Stimulated activated CD4-positive, alpha-beta T cell treated with anti-CD3 and anti-CD28 coated beads, TNF-alpha, amount 100 ng/mL, for 24 hours (primary cell): ENCODE measurements around the gene MARCHF2.

Source experiments
- DNase-seq, 3 experiments: peaks; one replicate each; pipeline ENCODE4 v3.0.0-alpha.2; 2020; ENCODE audit warnings: low read depth in 3 of 3

Gene MARCHF2

DNA sequence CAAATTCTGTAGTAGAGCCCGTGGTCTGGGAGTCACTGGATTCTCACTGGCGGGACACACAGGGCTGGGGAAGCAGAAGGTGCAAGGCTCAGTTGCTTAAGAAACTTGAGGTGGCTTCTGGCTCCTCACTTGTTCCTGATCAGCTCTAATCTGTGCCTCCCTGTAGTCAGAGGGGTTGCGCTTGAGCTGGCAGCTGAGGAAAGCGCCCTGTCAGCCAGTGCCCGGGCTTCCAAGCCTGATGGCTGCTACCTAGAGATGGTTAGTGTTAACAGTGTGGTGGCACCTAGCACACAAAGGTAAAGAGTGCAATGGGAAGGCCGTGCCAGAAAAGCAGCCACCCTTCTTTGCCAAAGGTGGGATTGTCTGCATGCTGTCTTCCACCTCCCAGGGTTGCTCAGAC lies 40.5 kb downstream of the MARCHF2 start:
- no peak for DNase-seq

DNA sequence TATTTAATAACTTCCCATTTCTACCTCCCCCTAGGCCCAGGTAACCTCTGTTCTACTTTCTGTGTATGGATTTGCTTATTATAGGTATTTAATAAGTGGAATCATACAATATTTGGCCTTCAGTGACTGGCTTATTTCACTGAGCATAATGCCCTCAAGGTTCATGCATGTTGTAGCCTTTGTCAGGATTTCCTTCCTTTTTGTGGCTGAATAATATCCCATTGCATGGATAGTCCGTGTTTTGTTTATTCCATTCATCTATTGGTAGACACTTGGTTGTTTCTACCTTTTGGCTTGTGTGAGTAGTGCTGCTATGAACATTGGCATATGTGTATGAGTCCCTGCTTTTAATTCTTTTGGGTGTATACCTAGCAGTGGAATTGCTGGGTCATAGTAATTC lies 41.1 kb downstream of the MARCHF2 start:
- no peak for DNase-seq

DNA sequence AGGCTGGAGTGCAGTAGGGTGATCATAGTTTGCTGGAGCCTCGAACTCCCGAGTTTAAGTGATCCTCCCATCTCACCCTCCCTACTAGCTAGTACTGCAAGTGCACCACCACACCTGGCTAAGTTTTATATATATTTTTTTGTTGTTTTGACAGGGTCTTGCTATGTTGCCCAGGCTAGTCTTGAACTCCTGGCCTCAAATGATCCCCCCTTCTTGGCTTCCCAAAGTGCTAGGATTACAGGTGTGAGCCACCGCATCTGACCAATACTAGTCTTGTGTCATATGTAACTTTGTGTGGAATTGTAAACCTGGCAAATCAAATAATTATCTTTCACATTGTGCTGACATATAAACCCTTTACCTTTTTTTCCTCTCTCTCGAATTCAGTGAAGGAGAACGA lies 41.9 kb downstream of the MARCHF2 start:
- DNase-seq = no peak

DNA sequence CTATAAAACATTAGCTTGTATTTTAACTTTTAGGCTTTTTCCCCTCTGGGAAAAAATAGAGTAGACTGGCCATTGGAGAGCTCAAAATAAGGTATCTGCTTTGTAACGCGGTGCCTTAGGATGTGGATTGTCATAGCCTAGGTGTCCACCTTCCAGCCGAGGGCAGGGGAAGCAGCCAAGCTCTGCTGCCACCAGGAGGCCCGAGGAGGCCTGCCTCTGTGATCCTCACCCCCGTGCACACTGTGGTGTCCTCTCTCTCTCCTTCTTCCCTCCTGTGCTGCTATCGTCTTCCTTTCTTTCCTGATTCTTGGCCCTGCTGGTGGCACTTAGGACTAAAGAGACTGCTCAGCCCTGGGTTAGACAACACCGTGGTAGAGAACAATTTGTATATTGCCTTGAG lies 43.0 kb downstream of the MARCHF2 start:
- DNase-seq = no peak

DNA sequence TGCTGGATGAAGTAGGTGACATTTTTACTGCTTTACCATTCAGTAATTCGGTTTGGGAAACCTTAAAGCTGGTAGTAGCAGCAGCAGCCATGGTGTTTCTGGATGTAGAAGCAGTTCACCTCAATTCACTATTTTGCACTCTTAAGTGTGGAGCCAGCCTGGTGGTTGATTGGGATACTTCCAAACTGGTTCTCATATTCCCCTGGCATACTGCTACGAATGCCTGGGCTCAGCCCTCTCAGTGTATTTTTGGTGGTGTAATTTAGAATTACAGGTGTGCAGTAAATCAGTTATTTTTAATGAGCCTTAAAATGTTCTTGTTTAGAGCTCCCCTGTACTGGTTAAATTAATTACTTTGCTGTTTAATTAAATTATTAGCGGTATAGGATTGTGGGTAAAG lies 44.1 kb downstream of the MARCHF2 start:
- DNase-seq = no peak

DNA sequence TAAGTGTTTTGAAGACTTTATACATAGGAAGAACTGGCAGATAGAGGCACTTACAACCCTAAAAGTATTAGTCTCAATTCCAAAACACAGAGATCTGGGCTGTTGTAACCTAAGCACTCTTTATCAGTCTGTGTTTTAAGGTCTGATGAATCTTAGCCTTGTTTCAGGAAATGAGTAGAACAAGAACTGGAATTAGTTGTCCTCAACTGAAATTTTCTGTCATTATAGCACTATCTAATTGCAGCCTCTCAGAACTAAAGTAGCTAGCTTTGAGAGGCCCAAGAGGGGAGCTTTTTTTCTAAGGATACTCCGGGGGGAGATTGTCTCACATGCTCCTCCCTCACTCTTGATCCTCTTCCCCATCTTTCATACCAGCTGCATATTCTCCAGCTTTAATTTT lies 44.7 kb downstream of the MARCHF2 start:
- no peak for DNase-seq

DNA sequence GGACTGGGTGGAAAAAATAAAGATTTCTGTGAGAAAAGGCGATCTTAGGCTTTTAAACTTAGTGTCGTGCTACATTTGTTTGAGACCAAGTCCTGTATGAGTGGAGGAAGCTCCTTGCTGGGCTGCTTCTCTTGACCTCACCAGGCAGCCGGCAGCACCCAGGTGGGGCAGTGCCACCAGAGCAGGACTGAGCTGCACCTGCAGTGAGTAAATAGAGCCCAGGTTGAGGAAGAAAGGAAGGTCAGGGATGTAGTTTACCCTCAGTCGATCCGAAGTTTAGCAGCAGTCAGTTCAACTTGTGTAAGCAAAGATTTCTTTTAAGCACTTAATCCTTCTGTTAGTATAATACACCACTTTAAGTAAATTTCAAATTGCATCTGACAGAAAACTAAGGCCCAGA lies 45.3 kb downstream of the MARCHF2 start:
- no peak for DNase-seq

DNA sequence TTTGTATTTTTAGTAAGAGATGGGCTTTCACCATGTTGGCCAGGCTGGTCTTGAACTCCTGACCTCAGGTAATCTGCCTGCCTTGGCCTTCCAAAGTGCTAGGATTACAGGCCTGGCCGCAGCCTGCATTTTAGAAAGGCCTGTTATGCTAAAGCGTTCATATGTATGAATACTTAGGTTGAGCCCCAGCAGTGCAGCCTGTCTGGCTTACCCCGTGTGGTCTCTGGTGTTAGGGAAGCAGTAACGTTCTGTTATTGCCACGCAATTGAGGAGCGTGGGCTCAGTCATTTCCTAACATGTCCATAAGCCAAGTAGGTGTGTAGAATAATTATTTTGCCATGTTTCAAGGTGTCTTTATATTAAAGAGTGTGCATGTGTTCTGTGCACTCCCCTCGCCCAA lies 46.0 kb downstream of the MARCHF2 start:
- DNase-seq = no peak

DNA sequence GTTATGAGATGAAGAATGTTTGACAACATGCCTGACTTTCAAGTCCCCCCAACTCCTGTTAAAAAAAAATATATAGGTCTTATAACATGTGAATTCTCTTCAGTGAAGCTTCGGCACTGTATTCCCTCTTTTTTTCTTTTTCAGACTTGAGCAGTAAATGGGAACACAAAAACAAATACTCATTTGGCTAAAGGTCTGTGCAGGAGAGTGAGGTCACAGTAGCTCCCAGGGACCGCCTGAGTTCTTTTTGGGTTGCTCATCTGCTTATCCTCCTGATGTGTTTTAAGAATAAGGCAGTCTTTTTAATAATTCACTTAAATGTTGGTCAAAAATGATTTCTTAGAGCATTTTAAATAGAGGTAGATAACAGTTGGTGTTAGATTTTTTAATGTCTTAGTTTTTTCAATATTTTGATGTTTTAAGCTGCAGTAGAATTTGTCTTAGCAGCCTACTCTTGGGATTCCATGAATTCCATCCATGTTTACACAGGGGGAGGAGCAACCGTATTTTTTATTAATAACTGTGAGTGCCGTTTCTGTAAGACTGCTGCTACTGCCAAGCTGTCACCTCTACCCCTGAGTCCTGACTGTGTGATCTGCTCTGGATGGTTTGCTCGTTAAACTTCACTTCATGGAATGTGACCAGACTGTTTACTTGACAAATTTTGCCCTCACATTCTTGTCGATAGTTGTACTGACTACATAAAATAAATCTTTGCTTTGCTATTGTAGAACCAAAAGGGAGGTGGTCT lies 46.6 kb downstream of the MARCHF2 start:
- DNase-seq = no peak

DNA sequence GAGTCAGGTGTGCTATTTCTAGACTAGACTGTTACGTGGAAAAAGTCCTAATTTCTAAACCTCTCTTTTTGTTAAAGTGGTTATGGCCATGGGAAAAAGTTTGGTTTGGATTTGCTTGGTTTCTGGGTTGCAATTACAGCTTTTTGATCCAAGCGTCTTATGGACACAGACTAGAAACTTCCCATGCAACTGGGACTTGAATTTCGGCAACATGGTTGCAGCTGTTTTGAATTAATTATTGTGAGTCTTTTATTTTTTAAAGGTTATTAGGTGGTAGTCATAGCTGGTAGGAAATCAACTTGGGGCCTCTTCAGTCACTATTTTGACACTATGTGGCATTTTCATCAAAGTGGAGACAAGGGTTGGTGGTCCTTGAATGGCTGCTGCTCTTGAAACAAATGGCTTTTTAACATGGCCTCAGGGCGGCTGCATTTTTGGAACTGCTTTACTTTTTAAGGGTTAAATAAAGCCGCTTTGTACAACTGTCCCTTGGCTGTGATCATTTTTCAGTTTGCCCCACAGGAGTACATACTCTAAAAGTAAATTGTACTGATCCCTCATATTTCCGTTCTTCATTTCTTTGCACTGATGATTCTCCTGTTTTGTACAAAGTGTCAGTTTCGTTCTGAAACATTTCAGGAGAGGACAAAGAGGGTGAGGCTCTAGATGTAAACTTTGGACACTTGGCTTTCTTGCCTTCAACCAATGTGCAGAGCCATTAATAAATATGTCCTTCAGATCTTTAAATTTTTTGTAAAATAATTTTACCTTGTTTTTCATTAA lies 47.6 kb downstream of the MARCHF2 start:
- DNase-seq = no peak

DNA sequence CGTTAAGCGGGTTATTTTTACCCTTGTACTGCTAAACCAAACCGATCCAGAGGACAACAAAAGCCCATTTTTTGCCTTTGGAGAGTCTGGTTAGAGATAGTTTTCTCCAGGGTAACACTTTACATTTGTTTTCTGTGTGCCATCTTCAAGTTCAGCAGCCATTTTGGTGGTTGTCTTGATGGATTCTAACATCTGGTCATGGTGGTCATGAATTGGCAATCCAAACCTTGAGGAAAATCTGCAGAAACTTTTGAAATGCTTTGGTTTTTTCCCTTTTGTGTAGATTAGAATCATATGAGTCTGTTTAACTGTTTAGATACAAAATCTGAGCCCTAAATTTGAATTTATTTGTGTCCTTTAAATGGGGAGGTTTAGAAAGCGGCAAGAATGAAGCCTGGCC lies 48.3 kb downstream of the MARCHF2 start:
- DNase-seq = no peak

DNA sequence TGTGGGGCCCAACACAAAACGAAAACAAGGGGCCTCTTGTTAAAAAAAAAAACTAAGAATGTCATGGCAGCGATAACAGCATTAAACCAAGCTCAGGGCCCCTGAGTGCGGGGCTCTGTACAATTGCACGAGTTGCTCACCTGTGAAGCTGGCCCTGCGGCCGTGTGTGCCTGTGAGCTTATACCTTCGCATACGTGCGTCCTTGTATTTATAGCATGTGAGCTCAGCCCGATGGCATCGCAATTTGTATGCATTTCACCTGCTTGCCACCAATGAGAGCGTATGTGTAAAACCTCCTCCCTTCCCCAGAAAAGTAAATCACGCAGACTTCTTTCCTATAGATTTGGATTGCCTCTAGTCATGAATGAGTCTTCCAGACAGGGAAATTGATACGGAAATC lies 48.8 kb downstream of the MARCHF2 start:
- DNase-seq = no peak

DNA sequence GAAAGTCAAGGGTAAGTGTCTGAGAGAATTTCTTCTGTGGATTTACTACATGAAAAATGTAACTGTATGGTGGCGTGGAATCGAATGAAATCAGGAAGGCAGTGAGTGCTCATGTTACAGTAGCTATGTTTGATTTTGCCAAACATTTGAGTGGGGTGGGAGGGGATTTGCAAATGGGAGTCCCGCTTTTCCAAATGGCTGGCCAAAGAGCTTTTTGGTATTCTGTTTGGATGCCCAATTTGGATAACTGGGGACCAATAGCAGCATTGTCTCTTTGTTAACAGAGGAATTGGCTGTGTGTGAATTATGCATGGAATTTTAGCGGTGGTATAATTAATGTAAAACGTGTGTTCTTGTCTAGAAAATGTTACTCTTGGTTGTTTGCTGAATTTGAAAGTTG lies 49.5 kb downstream of the MARCHF2 start:
- DNase-seq = no peak

DNA sequence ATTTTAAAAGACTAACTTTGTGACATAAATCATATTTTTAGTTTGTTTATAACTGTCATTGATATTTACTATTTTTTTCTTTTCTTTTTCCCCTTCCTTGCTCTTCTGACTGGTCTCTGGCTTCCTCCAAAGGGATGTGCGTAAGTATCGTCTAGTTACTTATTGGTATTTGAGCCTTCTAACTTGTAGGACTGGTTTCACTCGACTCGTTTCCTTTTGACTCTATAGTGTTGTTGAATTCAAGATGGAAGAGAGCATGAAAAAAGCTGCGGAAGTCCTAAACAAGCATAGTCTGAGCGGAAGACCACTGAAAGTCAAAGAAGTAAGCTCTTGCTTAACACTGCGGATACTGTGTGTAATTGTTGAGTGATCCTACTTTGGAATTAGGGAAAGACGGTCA lies 50.3 kb downstream of the MARCHF2 start:
- DNase-seq = no peak

DNA sequence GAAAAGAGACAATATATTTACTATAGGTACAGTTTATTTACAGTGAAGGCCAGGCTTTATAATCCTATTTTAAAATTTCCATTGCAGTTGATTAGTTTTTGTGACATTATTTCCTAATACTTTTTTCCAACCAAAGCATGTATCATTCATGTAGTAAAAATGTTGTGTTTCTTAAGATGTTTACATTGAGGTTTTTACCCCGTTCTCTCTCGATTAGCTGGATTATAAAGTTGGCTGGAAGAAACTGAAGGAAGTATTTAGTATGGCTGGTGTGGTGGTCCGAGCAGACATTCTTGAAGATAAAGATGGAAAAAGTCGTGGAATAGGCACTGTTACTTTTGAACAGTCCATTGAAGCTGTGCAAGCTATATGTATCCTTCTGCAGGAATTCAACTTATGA lies 52.9 kb downstream of the MARCHF2 start:
- DNase-seq = no peak

DNA sequence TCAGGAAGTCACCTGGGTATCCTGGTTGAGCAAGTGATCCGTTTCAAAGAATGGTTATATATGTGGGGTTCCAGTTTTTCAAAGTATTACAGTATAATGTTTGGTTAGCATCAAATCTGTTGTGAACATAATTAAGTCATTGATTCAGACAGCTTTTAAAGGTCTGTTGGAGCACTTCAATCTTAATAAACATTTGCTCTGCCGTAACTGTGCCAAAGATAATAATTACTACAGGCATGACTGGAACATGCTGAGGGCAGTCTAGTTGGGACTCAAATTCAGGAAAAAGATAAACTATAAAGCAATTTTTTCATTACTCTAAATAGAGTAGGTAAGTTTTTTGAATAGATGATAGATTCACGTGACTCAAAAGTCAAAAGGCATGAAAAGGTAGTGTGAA lies 55.0 kb downstream of the MARCHF2 start:
- no peak for DNase-seq

DNA sequence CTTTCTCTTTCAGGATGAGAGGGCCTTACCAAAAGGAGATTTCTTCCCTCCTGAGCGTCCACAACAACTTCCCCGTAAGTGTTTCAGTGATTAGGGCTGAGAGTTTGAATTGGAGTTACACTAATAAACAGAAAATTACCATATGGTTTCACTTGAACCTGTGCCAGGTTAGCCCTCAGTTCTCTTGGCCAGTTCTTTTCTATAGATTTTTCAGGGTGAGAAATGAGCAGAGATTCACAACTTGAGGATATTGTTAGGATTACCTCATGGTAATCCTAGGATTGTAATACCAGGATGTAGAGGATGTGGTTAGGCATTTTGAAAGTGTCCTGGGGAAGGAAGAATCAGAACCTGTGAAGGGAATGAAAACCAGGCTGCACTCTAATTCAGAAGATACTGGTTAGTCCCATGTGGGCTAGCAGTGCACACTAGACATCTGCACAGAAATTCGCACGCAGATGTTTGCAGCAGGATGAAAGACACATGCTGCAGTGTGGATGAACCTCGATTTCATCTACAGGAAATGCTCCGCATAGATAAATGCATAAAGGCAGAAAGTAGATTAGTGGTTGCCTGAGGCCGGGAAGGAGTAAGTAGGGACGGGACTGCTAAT lies 55.8 kb downstream of the MARCHF2 start:
- no peak for DNase-seq

DNA sequence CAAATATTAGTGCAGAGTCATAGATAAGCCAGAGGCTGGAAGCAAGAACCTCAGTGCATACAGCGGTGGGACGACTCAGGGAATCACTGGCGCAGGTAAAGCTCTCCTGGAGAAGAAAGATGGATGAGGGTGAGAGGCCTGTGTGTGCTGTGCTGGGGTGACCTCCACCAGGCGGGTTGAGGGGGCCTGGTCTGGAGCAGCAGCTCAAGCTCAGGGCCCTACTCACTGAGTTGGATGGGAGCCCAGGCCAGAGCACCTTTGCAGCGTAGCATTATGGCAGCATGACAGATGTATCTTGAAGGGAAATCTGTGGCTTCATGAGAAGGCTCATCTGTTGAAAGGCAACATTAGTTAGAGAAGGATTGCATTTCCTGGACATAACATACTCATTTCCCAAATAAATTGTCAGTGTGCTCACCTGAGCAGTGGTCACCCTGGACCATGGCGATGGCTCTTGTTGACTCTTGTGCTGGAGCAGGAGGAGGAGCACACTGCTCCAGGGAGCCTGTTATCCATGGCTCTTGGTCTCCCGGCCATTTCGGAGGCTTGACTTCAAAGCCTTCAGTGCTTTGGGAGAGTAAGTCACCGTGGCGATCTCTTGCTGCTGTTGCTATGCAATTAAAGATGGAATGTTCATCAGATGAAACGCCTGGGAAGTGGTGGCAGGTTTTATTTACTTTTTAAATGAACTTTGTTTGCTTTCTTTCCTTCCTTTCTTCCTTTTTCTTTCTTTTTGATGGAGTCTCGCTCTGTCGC lies 56.7 kb downstream of the MARCHF2 start:
- no peak for DNase-seq

DNA sequence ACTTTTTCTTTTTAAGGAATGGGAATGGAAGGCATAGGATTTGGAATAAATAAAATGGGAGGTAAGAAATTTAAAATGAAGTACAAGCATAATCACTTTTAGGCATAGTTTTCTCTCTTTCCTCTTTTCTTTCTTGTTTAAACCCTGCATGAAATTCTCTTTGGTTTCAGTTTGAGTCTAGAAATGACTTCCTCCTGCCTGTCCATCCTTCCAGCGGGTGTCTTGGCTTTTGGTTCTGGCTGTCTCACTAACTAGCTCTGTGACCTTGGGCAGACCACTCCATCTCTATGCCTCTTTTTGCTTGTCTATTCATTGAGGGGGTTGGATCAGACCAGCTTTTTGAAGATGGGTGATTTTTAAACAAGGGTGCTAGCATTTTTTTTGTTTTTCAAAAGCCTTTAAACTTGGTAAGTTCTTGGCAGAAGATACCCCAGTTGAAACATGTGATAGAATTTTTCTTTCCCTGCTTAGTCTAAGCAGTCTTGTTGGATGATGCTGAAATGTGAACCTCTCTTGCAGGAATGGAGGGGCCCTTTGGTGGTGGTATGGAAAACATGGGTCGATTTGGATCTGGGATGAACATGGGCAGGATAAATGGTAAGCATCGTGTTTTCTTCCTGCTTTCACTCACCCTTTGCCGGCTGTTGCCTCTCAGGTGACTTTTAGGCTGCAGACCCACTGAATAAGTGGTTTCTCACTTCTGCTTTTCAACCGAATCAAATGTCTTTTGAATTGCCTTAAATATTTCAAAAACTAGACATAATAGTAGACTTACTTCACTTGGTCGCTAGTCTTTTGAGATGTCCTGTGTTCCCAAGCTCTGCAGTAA lies 60.8 kb downstream of the MARCHF2 start:
- no peak for DNase-seq

DNA sequence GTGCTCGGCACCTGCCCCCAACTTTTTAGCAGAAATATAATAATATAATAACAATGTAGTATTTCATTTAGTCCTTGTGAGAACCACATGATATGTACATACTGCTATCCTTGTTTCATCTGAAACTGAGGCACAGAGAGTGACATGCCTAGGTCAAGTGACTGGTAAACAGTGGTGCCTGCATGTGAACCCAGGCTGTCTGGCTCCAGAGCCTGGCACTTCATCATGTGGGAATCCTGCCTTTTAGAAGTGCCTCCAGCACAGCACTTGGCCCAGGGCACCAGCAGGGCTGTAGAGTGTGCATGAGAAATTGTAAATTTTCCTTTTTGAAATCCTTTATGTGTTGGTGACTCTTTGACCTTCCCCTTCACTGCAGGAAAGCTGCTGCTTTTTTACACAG lies 61.9 kb downstream of the MARCHF2 start:
- no peak for DNase-seq

DNA sequence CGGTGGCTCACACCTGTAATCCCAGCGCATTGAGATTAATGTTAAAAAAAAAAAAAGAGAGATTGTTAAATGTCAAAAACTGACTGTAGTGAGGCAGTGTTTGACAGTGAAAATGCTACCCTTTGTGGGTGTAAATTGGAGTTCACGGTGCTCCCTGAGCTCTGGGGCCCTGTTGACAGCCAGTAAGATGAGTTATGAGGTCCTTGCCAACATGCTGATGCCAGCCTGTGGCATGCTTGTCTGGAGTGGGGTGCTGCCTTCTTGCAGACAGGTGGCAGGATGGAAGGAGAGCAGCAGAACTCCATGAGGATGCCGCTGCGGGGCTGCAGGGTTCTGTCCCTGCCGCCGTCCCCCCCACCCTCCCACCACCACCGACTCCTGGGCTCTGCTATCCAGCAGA lies 63.4 kb downstream of the MARCHF2 start:
- no peak for DNase-seq
